ENCODE results near the gene ANKRD39.

DNA sequence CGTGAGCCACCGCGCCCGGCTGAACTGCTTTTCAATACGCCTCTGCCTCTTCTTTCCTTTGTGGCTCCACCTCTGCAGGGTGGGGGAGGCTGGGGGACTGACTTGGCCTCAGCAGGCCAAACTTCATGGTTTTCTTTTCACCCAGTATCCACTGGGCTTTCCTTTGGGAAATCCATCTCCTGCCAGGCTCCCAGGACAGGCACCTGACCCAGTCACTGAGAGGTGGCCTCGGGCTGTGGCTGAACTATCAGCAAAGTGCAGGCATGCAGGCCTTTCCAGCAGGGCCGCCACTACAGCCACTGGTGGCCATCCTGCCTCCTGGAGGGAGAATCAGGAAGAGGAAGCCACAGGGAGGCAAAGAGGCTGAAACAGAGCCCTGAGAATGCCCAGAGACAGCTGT is 45.5 kb upstream of the ANKRD39 start:
- TF ChIP-seq, protein P1, sequence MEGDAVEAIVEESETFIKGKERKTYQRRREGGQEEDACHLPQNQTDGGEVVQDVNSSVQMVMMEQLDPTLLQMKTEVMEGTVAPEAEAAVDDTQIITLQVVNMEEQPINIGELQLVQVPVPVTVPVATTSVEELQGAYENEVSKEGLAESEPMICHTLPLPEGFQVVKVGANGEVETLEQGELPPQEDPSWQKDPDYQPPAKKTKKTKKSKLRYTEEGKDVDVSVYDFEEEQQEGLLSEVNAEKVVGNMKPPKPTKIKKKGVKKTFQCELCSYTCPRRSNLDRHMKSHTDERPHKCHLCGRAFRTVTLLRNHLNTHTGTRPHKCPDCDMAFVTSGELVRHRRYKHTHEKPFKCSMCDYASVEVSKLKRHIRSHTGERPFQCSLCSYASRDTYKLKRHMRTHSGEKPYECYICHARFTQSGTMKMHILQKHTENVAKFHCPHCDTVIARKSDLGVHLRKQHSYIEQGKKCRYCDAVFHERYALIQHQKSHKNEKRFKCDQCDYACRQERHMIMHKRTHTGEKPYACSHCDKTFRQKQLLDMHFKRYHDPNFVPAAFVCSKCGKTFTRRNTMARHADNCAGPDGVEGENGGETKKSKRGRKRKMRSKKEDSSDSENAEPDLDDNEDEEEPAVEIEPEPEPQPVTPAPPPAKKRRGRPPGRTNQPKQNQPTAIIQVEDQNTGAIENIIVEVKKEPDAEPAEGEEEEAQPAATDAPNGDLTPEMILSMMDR (conservative IDR thresholded peaks at IDR 0.05; ENCODE audit: low read depth, low read length), result no peak
- no peak for TF ChIP-seq EZH2 (IDR thresholded peaks at IDR 0.05; ENCODE audit: borderline replicate concordance, low read depth, low read length, poor library complexity, severe bottlenecking)

Measured in A673 (cell line).